SKM-1 (cell line): Measurements from ENCODE around the gene BCL6.

Experiments used
- DNase-seq: peaks from one replicate; lab custom pipeline; 2025; ENCODE audit not compliant: unreplicated experiment; lab: John Stamatoyannopoulos, UW

BCL6 gene

DNA sequence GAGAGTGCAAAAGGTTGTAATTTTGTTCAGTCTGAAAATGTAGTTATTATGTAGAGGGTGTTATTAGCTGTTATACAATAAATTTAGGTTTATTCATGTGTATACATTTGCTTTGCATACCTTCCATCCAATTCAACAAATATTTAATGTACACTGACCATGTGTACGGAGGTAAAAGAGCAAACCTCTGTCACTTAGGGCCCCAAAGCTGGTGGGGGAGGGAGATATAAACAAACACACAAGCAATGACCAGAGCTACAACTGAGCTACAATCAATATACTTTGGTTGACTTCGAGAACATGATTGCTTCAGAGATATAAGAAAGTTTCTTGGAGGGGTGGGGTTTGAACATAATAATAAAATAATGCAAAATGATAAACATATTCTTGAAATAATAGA, 17.5 kb upstream of the BCL6 start:
- no peak for DNase-seq

DNA sequence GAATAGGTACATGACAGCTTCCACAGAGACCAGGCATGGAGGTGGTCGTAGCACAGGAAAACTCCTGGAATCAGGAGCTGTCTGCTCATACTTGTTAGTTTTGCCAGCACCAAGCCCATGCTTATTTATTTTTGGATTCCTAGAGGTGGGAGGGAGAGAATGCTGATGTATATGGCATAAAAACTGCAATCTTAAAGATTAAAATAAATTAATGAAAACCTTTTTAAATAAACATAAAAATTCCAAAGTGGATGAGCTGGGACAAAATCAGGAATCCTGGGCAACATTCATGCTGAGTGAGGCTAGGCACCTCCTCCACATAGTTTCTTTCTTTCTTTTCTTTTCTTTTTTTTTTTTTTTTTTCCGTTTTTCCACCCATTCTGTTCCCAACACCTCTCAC, 14.3 kb upstream of the BCL6 start:
- no peak for DNase-seq

DNA sequence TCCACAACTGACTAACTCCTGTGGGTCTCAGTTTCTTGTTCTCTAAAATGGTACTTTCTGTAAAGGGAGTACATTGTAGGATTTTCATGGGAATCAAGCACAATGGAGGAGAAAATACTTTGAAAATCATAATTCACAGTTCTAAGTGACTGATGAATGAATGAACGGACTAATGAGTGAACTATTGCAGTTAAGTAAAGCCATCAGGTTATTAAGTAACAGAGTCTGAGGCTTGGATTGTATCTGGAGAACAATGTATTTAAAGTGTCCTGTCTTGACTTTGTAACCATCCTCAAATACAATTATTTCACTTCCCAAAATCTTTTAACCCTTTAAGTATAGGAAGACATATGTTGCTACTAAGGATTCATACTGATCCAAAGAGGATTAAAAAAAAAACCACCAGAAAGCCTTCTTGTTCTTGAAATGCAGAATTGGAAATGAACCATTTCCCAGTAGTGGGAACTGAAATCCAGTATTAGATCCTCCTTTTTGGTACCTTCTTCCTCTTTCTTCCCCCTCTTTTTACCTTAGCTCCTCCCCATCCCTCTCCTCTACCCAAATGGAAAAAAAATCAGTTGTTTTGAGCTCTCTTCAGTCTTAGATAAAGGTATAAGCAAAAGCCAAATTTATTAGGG, 13.2 kb upstream of the BCL6 start:
- DNase-seq: no peak

DNA sequence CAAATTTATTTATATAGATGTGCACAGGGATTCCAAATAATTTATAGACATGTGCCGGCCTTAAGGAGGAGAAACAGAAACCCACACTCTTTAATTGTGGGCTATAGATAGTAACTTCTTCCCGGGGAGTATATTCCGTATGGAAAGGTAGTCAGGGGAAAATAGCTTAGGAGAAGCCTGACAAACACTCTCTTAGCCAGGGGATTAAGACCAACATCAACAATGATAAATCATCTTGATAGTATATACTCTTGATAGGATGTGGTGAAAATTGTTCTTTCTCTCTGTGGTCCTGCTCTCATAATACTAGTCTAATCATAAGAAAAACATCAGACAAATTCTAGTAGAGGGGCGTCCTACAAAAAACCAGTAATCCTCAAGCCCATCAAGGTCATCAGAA, 8.2 kb upstream of the BCL6 start:
- DNase-seq: no peak

DNA sequence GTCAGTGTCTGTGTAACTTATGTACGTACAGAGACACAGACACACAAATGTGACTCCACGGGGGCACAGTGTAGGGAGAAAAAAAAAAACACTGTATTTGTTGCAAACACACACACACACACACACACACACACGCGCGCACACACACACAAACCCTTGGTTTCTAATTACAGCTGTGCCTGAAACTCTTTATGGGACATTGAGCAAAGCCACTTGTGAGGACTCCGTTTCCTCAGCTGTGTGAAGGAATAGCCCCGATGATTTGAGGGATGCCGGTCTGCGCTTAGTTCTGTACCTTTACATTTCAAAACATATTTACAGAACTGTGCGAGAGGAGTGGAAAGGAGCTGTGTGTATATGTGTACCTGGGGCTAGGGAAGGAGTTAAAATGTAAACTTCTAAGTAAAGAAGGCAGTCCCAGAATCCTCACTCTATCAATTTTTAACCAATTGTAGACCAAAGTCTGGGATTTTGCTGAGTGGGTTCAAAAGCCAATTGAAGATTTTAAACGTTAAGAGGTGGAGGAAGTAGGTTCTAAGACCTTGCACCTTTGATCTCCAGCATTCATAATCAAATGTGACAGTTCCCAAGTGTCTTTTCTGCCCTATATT, 5.3 kb upstream of the BCL6 start:
- no peak for DNase-seq

DNA sequence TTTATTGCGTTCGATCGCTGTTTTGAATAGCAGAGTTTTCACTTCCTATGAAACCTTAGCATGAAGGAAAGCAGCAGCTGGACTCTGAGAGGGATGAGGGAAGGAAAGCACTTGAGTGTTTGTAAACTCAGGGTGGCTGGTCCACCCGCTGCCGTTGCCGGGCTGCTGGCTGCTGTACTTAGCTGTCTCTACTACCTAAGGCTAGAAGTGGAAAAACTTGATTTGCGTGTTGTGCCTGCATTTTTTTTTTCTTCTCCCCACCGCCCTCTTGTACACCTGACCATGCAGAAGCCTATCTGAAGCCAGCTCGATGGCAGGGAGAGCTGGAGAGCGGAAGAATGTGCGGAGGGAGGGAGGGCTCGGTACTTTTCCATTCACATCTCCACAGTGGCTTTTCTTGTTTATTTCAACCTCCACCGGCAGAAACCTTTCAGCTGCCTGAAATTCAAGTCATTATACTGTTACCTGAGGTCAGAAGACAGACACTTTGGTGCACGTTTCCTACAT, 4.8 kb upstream of the BCL6 start:
- DNase-seq: no peak

DNA sequence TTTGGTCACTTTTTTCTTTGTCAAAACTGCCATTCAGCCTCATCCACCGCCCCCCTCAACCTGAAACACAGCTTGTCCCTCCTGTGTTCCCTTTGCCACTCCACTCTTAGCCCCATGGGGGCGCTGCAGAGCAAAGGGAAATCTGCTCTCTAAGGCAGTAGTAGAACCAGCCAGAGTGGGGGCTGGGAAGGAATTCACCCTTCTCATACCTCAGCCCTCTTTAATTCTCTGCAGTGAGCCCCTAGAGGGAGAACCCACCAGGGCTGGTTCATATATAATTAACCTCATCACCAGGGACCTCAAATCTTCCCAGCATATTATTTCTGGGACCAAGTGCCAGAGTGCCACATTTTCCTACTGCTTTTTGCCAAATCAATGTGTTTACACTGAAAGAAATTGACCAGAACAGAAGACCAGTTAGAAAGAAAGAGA, 2.8 kb upstream of the BCL6 start:
- peak; percentile 55 for DNase-seq

DNA sequence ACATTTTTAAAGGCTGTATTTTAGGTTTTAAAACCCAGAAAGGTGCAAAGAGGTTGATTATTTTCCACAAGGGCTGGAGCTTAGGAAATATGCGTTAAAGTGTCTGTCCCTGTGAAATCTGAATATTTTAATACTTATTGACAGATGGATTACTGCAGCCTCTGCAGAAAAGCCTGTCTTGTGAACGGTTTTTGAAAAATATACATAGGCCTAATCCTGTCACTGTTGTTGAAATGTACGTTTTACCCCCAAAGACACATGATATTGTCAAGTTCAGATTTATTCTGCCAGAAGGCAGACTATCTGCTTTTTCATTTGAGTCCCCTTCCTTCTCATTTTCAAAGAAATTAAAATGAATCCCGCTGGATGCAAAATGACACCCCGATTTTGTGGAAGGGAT, 2.2 kb upstream of the BCL6 start:
- DNase-seq: no peak

DNA sequence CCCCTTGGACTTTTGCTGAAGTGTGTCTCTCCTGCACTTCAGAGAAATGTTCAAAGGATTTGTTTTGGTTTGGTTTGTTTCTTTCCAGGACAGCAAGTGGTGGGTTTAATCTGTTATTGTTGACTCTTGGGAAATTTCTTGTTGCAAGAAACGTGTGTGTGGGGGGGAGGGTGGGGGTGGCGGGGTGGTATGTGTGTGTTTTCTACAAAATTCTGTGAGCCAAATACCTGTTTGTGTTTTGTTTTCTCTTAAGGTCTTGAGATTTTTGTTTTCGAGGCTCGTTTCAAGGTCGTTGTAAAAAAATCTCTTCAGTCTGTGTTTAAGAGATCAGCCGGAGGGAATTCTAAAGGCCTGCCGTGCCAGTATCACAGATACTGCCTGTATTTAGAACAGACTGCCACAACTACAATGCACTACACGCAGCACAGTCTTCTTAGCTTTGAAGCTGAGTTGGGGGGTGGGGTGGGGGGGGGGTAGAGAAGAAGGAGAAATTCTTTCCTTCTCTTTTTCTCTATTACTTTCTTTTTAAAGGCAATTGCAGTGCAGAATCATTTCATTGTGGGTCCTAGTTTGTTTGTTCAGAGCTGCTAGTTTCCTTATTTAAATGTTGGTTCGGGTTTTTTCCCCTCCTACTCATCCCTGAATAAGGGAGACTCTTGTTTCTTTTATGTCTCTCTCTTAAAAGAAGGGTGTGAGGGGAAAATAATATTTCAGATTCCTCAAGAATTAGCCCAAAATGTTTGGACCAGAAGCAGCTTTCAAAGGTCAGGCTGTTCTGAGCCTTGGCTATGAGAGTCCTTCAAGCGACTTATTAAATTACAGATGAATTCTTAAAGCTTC, 1.4 kb upstream of the BCL6 start:
- no peak for DNase-seq

DNA sequence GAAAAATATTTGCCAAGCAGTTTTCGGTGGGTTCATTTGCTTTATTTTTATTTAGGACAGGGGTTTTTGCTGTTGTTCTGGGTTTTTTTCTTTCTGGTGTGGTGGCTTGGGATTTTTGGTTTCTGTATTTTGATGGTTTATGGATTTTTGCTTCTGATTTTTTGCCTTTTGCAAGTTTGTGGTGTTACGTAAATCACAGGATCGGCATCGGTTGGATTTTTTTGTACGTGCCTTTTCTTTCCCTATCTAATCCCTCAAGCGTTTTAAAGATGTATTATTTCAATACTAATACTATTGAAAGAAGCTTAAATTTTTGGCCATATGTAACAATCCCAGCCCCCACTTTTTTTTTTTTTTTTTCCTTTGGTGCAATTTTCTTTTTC, 782 bp upstream of the BCL6 start:
- DNase-seq: no peak

DNA sequence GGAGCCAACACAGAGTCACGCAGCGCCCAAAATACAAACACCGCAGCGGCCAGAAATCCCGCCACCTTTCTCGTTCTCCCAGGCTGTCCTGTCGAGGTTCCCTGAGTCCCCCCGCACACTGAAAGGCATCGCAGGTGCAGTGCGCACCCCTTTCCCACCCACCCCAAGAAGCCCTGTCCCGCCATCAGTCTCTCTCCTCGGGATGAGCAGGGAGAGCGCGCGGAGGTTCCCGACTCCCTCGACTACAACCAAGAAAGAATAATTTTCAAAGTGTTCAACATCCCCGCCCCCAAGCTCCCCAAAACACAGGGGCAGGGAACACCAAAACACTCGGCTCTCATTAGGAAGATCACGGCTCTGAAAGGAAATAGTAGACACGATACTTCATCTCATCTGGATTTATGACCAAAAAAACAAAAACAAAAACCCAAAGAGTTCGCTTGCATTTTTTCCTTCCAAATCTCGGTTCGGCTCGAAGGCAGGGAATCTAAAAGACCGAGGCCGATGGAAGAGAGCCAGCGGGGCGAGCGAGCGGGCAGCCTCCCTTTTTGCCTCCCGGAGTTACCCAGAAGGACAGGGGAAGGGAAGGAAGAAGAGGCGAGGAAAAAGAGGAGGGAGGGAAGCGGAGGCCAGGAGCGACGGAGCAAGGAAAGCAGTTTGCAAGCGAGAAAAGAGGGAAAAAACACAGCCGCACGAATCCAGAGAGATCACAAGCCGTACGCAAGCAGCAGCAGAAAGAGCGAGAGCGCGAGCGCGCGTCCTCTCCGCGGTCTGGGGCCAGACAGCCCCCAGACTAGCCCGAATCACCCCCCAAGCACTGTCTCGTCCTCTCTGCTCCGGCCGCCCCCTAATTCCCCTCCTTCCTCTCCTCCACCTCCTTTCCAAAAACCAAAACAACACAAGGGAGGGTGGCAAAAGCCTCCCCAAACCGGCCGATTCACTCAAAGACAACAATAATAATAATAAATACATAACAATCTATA, 808 bp downstream of the BCL6 start:
- DNase-seq: no peak

DNA sequence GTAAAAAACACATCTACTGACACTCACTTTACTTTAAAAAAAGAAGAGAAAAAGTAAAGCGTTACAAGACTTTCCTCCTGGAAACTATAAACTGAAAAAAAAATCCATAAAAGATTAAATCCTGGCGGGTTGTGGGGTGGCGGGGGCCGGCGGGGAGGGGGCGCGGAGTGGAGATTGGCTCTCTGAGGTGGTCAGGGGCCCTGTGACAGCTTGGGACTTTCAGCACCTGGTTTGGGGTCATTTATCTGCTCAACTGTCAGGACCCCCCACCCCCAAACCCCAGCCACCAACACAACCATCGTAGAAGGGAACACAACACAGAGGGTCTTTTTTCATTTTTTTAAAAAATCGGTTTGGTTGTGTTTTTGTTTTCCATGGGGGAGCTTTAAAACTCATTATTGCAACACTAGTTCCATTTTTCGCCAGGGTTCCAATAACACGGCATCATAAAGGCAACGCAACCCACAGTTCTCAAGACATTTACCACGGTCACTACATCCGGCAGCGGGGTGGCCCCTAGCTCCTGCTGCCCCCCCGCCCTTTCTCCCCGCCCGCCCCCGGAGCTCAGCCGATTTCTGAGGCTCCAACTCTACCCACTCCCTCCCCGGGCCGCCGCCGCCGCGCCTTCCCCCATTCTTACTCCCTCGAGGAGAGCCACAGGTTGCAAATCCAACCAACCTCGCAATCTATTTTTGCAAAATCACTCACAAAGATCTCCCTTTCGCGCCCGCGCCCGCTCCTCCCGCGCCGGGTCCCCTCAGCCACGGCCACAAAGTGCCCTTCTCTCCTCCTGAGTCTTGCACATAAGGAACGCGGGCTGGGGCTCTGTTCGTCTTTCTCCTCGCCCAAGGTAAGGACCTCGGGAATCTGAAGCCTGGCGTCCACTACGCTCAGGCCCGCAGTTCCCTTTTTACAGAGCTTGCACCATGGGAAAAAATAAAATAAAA, 1.8 kb downstream of the BCL6 start:
- peak; percentile 15 for DNase-seq

DNA sequence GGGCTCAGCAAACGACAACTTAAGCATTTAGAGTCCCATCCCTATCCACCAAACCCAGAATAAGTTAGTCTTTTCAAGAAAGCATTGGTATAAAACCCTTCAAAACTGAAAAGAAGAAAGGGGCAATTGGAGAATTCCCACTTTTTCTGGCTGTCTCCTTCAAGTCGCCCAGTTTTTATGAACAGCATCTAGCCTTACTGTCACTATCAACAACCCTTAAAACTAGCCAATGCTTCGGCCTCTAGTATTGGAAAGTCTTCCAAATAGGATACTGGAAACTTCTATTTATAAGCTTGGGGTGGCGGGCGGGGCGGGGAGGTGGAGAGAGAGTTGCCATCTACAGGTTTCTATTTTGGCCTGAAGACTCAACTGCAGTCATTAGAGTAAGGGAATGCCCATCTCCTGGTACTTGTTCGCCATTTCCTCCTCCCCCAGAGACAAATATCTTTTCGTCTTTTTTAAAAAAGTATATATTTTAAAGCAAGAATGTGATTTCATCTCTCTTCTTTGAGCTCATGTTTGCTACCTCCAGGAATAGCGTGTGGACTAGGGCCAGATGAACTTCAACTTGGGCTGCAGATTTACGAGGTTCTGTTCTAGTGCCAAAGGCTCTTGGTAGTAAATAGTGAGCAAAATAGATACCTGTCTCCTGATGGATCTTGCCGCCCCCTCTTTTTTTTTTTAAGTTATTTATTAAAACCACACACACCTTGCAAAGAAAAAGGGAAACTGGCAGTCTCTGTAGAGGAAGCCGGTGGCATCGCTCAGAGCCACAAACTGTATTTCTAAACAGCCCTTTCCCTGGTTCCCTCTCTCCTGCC, 2.7 kb downstream of the BCL6 start:
- peak; percentile 40 for DNase-seq

DNA sequence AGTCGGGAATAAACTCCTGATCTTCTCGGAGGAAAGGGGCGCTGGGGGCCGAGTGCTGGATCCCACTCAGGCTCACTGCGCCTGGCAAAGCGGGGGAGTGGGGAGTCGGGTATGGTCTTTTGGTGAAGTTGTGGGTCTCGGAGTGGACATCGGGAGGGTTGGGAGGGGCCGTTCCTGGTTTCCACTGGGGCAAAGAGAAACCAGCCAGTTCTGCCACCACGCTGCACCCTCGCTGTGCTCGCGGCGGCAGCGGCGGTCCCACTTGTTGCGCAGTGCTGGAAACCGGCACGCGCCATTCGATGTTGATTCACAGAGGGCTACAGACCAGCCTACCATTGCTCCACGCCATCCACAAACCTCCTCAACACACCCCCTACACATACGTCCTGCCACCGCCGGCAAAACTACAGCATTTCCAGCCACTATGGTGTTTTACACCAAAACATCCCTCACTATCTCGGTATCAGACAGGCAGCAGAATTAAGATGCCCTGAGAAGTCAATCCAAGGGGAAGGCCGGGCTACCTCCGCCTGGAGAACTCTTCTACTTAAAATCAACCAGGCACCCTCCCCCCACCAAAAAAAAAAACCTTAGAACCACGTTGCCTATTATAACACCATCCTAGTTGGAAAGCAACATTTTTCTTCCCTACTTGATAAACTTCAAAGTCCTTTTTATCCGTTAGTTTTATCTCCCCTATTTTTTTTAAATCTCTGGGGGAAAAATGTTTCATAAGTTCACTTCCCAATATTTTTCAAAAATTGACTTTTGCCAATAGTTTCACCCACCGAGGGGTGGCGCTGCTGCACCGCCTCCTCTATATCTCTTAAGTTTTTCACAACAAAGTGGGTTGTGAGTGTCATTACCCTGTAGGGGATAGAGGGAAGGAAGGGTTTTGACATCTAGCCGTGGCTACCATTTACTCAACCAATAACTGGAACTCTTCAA, 3.6 kb downstream of the BCL6 start:
- DNase-seq: peak; percentile 84

DNA sequence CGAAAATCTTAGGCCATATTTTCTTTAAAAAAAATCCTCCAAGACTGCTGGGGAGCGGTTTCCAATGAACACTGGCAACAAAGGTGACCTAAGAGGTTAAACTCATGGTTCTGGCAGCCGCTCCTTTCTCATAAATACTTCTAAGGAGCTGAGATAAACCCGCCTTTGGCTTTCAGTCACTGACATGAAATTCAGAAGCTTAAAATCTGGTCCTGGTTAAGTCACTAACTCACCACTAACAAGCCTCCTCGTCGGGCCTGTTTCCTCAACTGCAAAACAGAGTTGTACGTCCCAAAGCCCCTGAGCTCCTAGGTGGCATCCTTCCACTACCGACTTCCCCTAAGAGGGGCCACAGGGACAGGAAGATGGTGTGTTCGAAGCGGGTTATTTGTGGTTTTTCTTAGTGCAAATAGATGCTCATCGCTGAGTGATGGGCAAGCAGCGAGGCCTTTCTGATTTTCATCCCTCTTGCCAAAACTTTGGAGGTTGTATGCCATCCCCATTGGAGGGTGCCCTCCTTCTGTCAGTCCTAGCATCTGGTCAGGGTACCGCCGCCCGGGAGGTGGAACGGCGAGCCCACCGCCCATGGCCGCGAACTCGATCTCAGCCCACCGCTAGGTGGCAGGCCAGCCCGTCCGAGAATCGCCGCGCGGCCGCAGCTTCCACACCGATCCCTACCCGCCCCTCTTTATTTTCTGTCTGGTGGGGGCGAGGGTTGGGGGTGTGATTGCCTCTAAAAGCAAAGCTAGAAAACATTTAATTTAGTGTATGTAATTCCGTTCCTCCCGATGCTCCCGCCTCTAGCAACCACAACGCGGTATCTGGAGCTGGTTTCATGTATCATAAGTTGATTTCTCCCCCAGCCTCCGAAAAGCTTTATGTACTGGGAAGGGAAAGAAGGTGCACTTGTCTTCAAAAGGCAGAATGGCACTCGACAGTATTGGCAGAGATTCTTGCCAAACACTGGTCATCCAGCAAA, 4.6 kb downstream of the BCL6 start:
- DNase-seq: peak; percentile 17

DNA sequence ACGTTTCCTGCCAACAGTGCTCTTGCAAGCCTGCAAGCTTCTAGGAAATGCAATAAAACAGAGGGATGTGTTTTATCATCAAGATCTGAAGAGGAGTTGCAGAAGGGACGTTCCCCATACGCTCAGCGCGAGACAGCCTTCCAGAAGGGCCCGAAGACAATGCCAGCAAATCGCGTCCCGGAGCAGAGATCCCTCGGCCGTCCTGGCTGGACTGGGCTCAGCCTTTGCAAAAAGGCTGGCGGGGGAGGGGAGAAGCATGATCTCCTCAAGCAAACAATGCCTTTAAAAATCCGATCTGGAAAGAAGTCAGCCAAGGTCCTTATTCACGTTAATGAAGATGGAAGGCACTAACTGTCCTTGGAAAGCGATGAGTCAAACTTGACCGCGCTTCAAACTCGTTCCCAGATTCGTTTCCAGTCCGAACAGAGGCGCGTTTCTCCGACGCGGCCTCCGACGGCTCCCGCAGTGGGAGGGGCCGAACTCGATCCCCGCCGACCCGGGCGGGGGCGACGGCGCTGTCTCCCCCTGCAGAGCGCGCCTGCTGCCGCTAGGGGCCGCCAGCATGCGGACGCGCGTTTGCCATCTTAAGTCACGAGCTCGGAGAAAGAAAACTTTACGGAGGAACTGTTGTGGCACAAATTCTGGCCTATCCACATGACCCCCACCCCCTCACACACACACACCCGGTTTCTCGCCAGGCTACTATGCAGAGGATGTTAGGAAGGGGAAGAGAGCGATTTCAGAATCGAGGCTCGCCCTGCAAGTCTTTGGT, 5.5 kb downstream of the BCL6 start:
- peak; percentile 78 for DNase-seq
